Thymus (tissue), 11 donors: ENCODE results near the gene FGFBP2. TPM values are rescaled to one million over a fixed set of nuclear protein-coding genes. Genes with fewer than 3 reads are reported as not detected.

ENCODE experiments used
- DNase-seq, 9 donors: peaks; one replicate each; pipeline ENCODE4 v3.0.0-alpha.2; 2013; ENCODE audit warnings: low spot score in 9 of 9, low read depth in 6 of 9, missing footprints in 1 of 9
- H3K27ac ChIP-seq, 2 donors: one replicate each; pipeline ENCODE4 v1.5.1; 2013; ENCODE audit warnings: control low read depth in 1 of 2, low read depth in 1 of 2, low read length in 1 of 2, mild to moderate bottlenecking in 1 of 2, moderate library complexity in 1 of 2
- H3K27me3 ChIP-seq, 2 donors: one replicate each; pipeline ENCODE4 v1.5.1; 2013; ENCODE audit warnings: low read length in 1 of 2; ENCODE audit not compliant: control insufficient read depth in 2 of 2, insufficient read depth in 1 of 2
- H3K36me3 ChIP-seq, 2 donors: one replicate each; pipeline ENCODE4 v1.5.1; 2013; ENCODE audit warnings: low read length in 1 of 2, mild to moderate bottlenecking in 1 of 2, moderate library complexity in 1 of 2; ENCODE audit not compliant: control insufficient read depth in 2 of 2, insufficient read depth in 2 of 2
- H3K4me1 ChIP-seq, 2 donors: one replicate each; pipeline ENCODE4 v1.5.1; 2013; ENCODE audit warnings: low read length in 2 of 2; ENCODE audit not compliant: control insufficient read depth in 2 of 2, insufficient read depth in 2 of 2
- H3K4me3 ChIP-seq, 2 donors: one replicate each; pipeline ENCODE4 v1.5.1; 2013; ENCODE audit warnings: low read length in 2 of 2, control low read depth in 1 of 2, mild to moderate bottlenecking in 1 of 2
- H3K9me3 ChIP-seq, 2 donors: one replicate each; pipeline ENCODE4 v1.5.1; 2013; ENCODE audit warnings: low read length in 1 of 2, mild to moderate bottlenecking in 1 of 2; ENCODE audit not compliant: control insufficient read depth in 2 of 2, insufficient read depth in 1 of 2
- WGBS: extraction: QIAGEN DNeasy Blood & Tissue Kit; methylation state at CpG from one replicate; pipeline ENCODE4 v1.1.7; 2013; 5-methylcytosine and 5-hydroxymethylcytosine counted together
- polyA plus RNA-seq: library from polyadenylated mRNA; stranded (reverse); fragments of 200-250 nt; gene quantifications from one replicate; pipeline ENCODE4 v1.2.3, GENCODE V29; 2013
- total RNA-seq: library from RNA; stranded (reverse); fragments of 120-200 nt; gene quantifications from one replicate; pipeline ENCODE4 v1.2.4, GENCODE V29; 2013
- donor health status: healthy.

FGFBP2 gene
- total and polyA plus RNA-seq, 2 donors: 4.4 to 16.4 TPM

GRCh38 chr4:15996773-15997172 lies 33.8 kb upstream of the FGFBP2 start:
- Histone ChIP-seq H3K36me3 (no peaks in the 10 kb centered on the region), H3K4me1 (no peaks in the 10 kb centered on the region), H3K9me3 (no peaks in the 10 kb centered on the region), H3K4me3 (no peak overlapping the region), H3K27ac (no peak overlapping the region), H3K27me3 (no peaks in the 10 kb centered on the region)
- 84% methylated on average over 4 of the region's 4 CpGs for WGBS
- DNase-seq: no peak

- H3K4me3 ChIP-seq: no peak overlapping the region
- H3K4me1 ChIP-seq: no peaks in the 10 kb centered on the region
- DNase-seq: no peak
- WGBS: 96% methylated on average over 3 of the region's 3 CpGs
- H3K27me3 ChIP-seq: no peaks in the 10 kb centered on the region
- no peak overlapping the region for H3K27ac ChIP-seq
- no peaks in the 10 kb centered on the region for H3K9me3 ChIP-seq
- H3K36me3 ChIP-seq: no peaks in the 10 kb centered on the region
These were observed 32.9 kb upstream of the FGFBP2 start for GRCh38 chr4:15995826-15996225.

DNA sequence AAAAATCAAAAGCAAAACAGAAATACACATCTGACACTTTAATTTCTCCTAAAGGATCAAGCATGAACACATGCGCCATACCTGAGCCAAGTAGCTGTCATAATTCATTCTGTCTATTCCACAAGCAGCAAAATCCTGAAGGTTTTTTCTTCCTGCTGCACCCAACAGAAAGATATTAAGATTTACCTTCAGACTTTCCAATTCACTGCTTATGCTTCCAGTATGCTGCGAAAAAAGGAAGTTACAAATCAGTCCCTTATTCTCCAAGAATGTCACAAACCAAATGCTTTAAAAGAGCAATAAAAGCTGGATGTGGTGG lies 29.2 kb upstream of the FGFBP2 start:
- H3K9me3 ChIP-seq: no peaks in the 10 kb centered on the region
- no peak overlapping the region for H3K27ac ChIP-seq
- H3K27me3 ChIP-seq: no peaks in the 10 kb centered on the region
- WGBS: 48% methylated on average over 2 of the region's 2 CpGs
- no peak overlapping the region for H3K4me3 ChIP-seq
- DNase-seq: no peak
- peaks cover 3 to 5% of the 10 kb centered on the region in 2 donors for H3K4me1 ChIP-seq
- H3K36me3 ChIP-seq: no peaks in the 10 kb centered on the region

DNA sequence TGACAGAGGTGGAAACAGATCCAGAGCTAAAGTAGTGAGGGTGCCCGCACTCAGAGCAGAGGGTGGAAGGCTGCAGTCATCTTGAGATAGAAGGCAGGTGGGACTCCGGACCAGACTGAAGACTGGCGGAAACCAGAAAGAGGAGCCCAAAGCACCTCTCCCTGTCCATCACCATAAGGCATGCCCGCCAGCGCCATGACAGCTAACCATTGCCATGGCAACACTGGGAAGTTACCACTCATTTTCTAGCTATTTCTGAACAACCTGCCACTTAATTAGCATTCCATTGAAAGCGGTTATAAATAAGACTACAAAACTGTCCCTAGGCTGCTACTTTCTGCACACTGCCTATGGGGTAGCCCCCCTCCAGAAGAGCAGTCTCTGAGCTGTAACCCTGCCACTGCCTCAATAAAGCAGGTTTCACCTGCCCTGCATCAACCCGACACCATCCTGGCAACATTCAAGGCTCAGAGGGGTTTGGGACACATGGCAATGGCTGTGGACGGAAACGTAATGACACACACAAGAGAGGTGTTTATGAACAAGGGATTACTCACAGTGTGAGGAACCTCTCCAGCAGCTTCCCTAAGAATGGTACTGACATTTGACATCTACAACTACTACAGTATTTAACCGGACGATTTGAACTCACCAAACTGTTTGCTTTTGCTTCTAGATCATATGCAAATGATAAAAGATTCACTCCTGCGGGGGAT lies 27.8 kb upstream of the FGFBP2 start:
- Histone ChIP-seq H3K4me1 (peaks cover 3 to 5% of the 10 kb centered on the region in 2 donors), H3K27me3 (no peaks in the 10 kb centered on the region), H3K27ac (no peak overlapping the region), H3K9me3 (no peaks in the 10 kb centered on the region), H3K4me3 (no peak overlapping the region), H3K36me3 (no peaks in the 10 kb centered on the region)
- no peak for DNase-seq
- WGBS: 88% methylated on average over 12 of the region's 12 CpGs

DNA sequence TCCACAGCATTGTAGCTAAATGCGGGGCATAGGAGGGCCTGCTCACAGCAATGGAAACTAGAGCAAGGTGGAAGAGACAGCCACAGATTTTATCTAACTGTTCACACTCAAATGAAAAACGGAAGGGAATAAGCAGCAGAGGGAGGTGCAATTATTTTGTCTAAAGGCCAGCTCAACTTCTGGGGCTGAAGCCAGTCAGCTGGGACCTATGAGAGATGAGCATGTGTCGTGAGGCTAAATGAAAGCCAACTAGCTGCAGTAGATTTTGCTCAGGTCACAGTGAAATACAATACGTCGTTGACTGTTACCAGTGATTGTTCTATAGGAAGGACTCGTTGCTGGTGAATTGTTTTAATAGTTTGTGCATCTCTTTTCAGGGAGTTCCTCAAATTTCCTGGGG lies 26.4 kb upstream of the FGFBP2 start:
- no peak overlapping the region for H3K27ac ChIP-seq
- no peaks in the 10 kb centered on the region for H3K27me3 ChIP-seq
- H3K4me1 ChIP-seq: peaks cover 3 to 5% of the 10 kb centered on the region in 2 donors
- H3K36me3 ChIP-seq: no peaks in the 10 kb centered on the region
- WGBS: 84% methylated on average over 6 of the region's 6 CpGs
- H3K9me3 ChIP-seq: no peaks in the 10 kb centered on the region
- H3K4me3 ChIP-seq: no peak overlapping the region
- DNase-seq: peak in 1 of 9 donors; percentile 17

DNA sequence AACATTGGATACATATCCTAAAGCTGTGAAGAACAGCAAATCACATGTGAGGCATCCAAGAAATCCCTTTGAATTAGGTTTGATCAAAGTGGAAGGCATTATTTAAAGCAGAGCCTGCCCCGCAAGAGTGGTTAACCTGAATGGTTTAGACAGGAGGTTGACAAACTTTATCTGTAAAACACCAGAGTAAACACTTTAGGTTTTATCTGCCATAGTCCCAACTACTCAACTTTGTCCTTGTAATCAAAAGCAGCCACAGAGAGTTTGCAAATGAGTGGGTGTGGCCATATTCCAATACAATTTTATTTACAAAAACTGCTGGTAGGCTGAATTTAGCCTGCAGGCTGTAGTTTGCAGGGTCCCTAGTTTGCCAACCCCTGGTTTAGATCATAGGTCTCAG lies 25.2 kb upstream of the FGFBP2 start:
- WGBS: 38% methylated on average over 1 of the region's 1 CpG
- peaks cover 3 to 5% of the 10 kb centered on the region in 2 donors for H3K4me1 ChIP-seq
- no peaks in the 10 kb centered on the region for H3K9me3 ChIP-seq
- no peaks in the 10 kb centered on the region for H3K27me3 ChIP-seq
- no peak overlapping the region for H3K4me3 ChIP-seq
- H3K27ac ChIP-seq: no peak overlapping the region
- H3K36me3 ChIP-seq: no peaks in the 10 kb centered on the region
- DNase-seq: no peak

DNA sequence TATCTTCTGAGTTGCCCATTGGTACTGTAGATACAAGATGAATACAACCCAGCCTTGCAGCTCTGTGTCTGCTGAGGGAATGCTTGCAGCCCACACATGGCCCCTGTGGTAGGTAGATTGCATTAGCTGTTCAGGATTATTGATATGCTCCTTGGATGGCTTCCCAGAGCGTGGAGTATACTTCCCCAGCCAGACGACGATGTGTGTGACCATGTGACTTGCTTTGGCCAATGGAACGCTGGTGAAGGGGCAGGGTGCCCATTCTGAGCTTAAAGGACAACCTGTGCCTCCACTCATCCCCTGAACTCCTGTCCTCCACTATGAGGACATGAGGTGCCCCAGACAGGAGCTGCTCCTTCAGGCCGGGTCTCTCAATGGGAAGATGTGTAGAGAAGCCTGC lies 23.9 kb upstream of the FGFBP2 start:
- WGBS: 88% methylated on average over 5 of the region's 5 CpGs
- Histone ChIP-seq H3K4me3 (no peak overlapping the region), H3K27me3 (no peaks in the 10 kb centered on the region), H3K9me3 (no peaks in the 10 kb centered on the region), H3K27ac (no peak overlapping the region), H3K4me1 (peaks cover 3 to 5% of the 10 kb centered on the region in 2 donors), H3K36me3 (no peaks in the 10 kb centered on the region)
- DNase-seq: no peak

GRCh38 chr4:15983610-15984009 lies 20.6 kb upstream of the FGFBP2 start:
- no peaks in the 10 kb centered on the region for H3K27me3 ChIP-seq
- no peak overlapping the region for H3K27ac ChIP-seq
- H3K9me3 ChIP-seq: no peaks in the 10 kb centered on the region
- WGBS: 98% methylated on average over 2 of the region's 2 CpGs
- H3K4me1 ChIP-seq: peaks cover 0 to 5% of the 10 kb centered on the region in 2 donors
- no peak for DNase-seq
- H3K36me3 ChIP-seq: no peaks in the 10 kb centered on the region
- no peak overlapping the region for H3K4me3 ChIP-seq

DNA sequence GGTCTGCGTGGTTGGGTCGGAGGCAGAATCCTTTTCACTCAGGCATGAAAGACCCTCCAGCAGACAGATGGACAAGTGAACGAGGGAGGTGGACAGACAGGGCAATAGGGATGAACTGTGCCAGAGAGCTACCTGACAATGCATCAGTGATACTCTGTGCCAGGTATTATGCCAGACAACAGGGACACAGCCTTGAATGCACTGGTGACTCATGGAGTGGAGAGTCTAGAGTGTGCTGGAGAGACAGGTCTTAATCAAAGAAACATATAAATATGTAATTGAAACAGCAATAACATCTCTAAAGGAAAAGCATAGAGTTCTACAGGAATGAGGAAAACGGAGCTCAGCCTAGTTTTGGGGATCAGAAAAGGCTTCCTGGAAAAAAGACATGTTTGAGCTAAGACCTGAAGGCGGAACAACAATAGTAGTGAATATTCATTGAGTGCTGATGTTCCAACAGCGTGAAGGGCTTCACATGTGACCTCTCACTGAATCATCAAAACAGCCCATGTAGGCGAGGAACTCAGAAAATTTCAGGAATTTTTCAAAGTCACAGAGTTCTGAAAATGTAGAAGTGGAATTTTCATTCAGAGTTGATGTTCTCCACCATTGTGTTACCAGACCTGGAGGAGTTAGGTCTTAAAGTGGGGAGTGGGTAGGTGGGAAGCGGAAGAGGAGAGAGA lies 20.0 kb upstream of the FGFBP2 start:
- 94% methylated on average over 8 of the region's 8 CpGs for WGBS
- H3K36me3 ChIP-seq: no peaks in the 10 kb centered on the region

More for the DNA sequence above, 20.0 kb upstream of the FGFBP2 start:
- Histone ChIP-seq H3K27ac (no peak overlapping the region), H3K27me3 (no peaks in the 10 kb centered on the region), H3K4me1 (no peaks in the 10 kb centered on the region), H3K9me3 (no peaks in the 10 kb centered on the region), H3K4me3 (no peak overlapping the region)
- no peak for DNase-seq
